ENCODE data around the gene FNIP2.
"Not testable (repeated sequence)": the region's sequence is repeated elsewhere in the genome, so short reads cannot be mapped to it uniquely, and the experiment has no call there.

Gene FNIP2

GRCh38 chr4:158817562-158818296, 48.9 kb downstream of the FNIP2 start:
- DNase-seq: no peak

- no peak for DNase-seq
These were observed 49.8 kb downstream of the FNIP2 start for GRCh38 chr4:158818560-158819140.

DNA sequence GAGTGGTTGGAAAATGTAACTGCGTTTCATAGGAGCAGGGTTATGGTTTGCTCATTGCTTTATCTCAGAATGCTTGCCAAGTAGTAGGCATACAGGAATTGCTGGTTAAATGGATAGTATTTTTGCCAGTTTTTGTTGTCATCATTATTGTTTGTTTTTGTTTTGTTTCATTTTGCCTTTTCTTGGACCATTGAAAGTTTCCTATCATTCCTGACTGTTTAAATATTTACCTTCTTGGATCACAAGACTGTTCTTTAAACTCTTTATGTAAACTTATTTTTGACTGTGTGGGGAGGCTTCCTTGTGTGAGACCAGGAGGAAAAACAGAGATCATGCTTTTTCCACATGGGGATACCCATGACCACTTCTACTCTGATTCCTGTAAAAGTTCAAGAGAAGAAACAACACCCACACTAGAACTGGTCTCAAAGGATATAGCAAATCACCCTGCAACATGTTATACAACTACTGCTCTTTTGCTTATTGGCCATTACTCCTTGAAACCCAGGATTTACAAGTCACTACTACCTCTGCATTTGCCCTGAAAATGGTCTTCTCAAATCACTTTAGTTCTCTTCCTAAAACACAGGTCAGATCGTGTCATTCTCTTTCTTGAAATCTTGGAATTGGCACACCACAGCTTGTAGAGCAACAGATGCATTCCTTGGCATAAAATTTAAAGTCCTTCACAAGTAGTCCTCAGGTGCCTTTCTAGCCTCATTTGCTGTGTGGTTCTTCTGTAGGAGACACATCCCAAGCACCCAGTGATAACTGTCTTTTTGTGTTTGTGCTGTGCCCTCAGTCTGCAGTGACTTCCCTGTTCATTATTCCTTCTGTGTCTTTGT, 51.3 kb downstream of the FNIP2 start:
- DNase-seq: no peak

GRCh38 chr4:158821228-158821971, 52.6 kb downstream of the FNIP2 start:
- DNase-seq: no peak

DNA sequence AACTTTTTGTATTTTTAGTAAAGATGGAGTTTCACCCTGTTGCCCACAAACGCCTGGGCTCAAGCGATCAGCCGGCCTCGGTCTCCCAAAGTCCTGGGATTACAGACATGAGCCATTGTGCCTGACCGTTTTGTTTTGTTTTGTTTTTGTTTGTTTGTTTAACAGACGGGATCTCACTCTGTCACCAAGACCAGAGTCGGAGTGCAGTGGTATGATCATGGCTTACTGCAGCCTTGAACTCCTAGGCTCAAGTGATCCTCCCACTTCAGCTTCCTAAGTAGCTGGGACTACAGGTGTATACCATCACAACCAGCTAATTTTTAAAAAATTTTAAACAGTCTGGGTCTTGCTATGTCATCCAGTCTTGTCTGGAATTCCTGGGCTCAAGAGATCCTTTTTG, 53.5 kb downstream of the FNIP2 start:
- DNase-seq: no peak

GRCh38 chr4:158823461-158823873, 54.6 kb downstream of the FNIP2 start:
- DNase-seq: no peak

GRCh38 chr4:158824425-158825274, 55.8 kb downstream of the FNIP2 start:
- no peak for DNase-seq

DNA sequence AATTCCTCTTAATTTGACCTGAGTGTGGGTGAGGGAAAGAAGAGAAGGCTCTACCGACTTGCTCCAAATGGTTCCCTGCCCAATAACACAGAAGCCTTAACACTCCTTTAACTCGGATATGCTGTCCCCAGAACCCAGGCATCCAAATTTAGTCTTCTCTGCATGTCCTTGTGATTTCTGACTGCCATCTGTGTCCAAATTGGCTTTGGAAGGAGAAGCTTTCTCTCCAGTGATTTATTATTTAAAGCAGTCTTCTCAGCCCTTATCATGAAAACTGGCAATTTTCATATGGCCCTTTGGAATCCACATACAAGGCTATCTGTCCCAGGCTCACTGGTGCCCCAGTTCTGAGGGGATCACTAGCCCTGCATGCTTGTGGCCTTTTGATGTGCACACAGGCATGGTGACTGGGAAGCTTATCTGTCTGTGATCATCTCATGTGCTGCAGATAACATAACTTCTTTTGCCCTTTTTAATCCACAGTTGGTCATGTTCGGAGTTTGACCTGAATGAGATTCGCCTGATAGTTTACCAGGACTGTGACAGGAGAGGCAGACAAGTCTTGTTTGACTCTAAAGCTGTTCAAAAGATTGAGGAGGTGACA, 56.7 kb downstream of the FNIP2 start:
- no peak for DNase-seq

GRCh38 chr4:158826057-158826456, 57.2 kb downstream of the FNIP2 start:
- DNase-seq: no peak

DNA sequence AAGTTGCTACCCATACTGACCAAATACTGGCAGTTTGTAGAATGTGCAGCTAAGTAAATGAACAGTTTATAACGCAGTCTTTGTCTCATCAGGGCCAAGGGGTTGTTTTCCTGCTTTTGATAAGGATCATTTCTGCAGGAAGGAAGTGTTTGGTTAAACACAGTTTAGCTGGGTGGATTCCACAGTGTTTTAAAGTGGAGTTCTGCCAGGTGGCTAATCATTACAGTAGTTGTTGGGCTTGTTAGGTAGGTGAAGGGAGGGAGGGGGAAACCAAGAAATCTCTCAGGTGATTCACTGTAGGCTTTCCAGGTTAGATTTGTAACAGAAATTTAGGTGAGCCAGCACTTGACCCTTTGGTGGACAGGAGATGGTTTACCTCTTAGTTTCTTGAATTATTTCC, 58.1 kb downstream of the FNIP2 start:
- no peak for DNase-seq

DNA sequence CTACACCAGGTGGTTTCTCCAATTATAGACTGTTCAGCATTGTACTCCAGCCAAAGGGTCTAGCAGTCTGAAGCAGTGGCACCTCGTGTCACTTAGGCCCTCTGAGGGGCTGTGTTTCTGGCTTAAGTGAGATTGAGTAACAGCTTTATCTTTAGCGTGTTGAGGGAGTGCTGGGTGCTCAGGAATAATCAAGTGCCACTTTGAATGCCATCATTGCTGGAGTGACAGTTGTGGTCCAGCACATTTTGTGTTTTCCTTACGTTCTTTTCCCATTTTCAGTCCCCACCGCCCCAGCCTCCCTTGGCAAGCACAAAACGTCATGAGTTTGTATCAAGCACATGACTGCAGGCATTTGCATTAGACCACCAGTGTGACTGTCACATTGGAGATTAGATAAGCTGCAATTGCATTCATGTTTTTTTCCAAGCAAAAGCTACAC, 58.7 kb downstream of the FNIP2 start:
- no peak for DNase-seq

DNA sequence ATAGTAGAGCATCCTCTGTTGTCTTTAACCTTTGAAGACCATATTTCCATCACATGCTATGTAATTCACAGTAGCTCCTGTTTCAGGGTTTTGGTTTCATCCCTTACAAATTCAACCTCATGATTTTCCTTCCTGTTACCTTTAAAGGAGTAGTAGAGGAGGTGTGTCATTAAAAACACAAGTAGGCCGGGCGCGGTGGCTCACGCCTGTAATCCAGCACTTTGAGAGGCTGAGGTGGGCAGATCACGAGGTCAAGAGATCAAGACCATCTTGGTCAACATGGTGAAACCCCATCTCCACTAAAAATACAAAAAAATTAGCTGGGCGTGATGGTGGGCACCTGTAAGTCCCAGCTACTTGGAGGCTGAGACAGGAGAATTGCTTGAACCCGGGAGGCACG, 59.3 kb downstream of the FNIP2 start:
- DNase-seq: not testable (repeated sequence)

- no peak for DNase-seq
These were observed 60.4 kb downstream of the FNIP2 start for GRCh38 chr4:158829254-158829653.

GRCh38 chr4:158833602-158834001, 64.8 kb downstream of the FNIP2 start:
- DNase-seq: no peak

DNA sequence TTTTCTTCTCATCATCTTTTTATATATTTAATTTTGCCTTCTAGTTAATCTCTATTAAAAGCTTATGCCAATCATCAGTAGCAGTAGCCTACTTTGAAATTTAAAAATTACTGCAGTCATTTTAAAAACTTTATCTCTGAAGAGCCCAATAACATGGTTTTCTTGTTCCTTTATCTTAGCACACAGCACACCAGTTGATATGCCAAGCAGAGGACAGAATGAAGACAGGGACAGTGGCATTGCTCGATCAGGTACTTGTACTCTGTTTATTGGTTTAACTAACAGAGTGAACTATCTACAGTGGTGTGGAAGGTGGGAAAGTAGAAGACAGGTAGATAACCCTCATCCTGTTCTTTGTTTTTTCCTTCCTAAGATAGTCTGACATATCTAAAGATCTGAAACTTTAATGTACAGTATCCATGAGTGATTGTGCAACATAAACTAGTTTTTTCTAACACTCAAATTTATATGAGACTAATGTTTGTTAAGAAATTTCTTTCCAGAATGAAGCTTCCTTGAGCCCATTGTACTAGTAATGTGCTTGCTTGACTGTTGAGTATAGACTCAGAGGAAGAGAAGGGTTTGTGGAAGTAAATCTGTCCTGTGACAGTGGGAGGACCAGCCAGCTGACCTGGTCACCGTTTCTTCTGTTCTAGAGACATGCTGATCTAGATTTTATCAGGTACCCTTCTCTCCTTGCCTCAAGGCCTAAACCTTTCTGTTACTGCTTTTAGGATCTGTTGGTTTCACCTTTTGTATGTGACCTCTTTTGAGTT, 66.6 kb downstream of the FNIP2 start:
- no peak for DNase-seq

- no peak for DNase-seq
These were observed 67.2 kb downstream of the FNIP2 start for GRCh38 chr4:158836002-158836369.

- no peak for DNase-seq
These were observed 68.1 kb downstream of the FNIP2 start for GRCh38 chr4:158836828-158837449.

DNA sequence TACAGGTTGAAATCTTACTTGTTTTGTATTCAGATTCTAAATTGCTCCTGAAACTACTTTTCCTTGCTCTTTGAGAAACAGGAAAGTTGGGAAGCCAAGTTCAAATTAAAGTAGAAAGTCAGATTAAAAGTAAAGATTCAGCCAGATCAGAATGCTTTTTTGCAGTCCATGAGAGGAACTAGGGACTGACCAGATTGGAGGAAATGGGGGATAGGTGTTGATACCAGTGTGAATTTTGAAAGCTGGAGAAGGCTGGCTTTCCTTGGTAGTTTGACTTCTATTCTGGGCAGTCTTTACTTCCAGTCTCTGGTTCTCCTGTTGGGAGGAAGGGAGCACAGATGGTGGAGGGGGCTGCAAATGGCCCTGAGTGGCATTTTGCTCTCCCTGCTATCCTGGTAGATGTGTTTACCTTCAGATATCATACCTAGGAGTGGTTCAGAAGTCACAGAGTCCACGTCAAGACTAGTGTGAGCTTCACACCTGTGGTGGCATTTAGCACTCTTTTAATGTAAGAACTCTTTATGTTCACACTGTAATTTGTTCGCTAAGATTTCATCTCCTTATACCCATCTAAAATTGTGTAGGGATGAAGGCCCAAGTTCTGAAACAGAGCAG, 68.8 kb downstream of the FNIP2 start:
- no peak for DNase-seq

- no peak for DNase-seq
These were observed 71.3 kb downstream of the FNIP2 start for GRCh38 chr4:158840131-158840530.

DNA sequence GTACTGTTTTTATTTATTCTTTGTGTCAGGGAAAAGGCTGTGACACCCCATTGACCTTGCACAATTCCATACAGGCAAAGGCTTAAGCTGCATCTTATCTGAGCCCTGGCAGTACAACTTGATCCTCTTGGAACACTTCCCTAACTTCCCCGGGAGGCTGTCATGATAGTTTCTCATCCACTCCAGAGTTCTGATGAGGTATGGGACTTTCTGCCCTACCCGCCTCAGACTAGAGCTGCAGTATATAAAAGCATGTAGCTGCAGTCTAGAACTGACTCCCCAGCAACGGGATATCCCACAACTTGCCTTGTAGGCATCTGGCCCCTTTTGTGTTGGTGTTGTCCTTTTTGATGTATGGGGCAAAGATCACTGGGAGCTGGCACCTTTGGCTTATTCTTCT, 72.7 kb downstream of the FNIP2 start:
- no peak for DNase-seq

Data from NCI-H1092 (cell line).